ENCODE data around the gene TNN. TPM values are rescaled to one million over a fixed set of nuclear protein-coding genes. Genes with fewer than 3 reads are reported as not detected.

The TNN gene
- total RNA-seq, 1 donor from 2014 or later: 0.25 TPM

DNA sequence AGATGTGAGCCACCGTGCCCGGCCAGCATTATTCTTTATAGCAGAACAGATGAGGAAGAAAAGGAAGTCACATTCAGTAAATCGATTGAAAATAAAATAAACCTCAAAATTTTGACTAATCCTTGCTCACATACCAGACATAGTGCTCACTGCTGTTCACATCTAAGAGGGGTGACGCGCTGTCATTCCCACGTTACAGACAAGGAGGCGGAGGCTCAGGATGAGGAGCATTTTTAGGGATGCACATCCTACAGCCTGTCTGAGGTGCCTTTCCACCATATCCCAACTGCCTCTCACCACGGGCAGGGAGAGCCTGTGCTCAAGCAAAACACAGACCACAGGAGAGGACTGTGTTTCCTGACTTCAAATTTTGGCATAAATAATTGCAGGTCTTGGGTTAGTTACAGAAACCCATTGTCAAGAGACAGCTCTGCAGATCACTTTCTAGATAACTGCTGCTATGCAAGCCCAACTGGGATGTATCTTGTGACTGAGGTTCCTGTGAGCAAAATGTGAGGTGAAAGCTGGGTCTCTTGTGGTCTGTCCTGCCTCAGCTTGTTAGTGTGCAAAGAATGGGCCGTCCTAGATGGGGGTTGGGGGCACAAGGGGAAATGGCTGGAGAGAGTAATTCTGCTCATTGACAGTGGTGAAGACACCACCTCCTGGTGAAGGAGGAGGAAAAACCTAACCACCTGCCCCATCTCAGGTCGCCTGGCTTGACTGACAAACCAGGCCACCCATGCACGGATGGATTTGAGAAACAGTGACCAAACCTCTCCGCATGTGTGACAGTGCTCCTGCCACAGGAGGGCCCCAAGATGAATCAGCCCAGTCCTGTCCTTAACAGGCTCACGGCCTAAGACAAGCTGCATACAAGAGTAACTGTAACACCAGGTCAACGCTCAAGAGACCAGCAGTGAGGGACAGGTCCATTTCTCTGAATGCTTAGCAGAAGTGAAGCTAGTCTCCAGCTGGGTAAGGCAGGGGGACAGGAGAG is 8.2 kb downstream of the TNN start:
- DNase-seq (ENCODE audit: low spot score): no peak
- H3K27ac Mint-ChIP-seq (ENCODE audit: unreplicated experiment): no peak overlapping the region
- H3K27me3 Mint-ChIP-seq (ENCODE audit: low read depth): no peaks in the 10 kb centered on the region
- no peak for TF ChIP-seq CTCF (IDR thresholded peaks at IDR 0.05)
- no peaks in the 10 kb centered on the region for H3K36me3 Mint-ChIP-seq (ENCODE audit: low read depth)
- H3K9me3 Mint-ChIP-seq (ENCODE audit: low read depth): no peaks in the 10 kb centered on the region
- H3K4me3 Mint-ChIP-seq (ENCODE audit: unreplicated experiment): no peak overlapping the region
- peaks cover 27% of the 10 kb centered on the region for H3K4me1 Mint-ChIP-seq (ENCODE audit: low read depth)

DNA sequence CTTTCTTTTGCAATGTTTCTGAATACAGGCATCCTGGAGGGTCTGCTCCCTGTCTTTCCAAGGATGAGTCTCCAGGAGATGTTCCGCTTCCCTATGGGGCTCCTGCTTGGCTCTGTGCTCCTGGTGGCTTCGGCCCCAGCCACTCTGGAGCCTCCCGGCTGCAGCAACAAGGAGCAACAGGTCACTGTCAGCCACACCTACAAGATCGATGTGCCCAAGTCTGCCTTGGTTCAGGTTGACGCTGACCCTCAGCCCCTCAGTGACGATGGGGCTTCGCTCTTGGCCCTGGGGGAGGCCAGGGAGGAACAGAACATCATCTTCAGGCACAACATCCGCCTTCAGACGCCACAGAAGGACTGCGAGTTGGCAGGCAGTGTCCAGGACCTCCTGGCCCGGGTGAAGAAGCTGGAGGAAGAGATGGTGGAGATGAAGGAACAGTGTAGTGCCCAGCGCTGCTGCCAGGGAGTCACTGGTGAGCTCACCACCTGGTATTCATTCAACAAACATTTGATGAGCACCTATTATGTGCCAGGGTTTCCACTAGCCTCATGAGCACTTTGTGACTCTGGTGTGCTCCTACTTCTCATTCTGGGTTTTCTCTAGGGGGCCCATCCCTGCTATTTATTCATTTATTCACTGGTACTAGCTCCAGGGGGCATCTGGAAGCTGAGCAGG is 9.9 kb downstream of the TNN start:
- Mint-ChIP-seq H3K27ac (ENCODE audit: unreplicated experiment) (no peak overlapping the region), H3K4me3 (ENCODE audit: unreplicated experiment) (no peak overlapping the region), H3K27me3 (ENCODE audit: low read depth) (peaks cover 2% of the 10 kb centered on the region), H3K4me1 (ENCODE audit: low read depth) (peaks cover 17% of the 10 kb centered on the region), H3K9me3 (ENCODE audit: low read depth) (no peaks in the 10 kb centered on the region), H3K36me3 (ENCODE audit: low read depth) (no peaks in the 10 kb centered on the region)
- TF ChIP-seq CTCF (IDR thresholded peaks at IDR 0.05): no peak
- no peak for DNase-seq (ENCODE audit: low spot score)

- Mint-ChIP-seq H3K36me3 (ENCODE audit: low read depth) (no peaks in the 10 kb centered on the region), H3K4me1 (ENCODE audit: low read depth) (peaks cover 7% of the 10 kb centered on the region)
- no peak for TF ChIP-seq CTCF (IDR thresholded peaks at IDR 0.05)
These were observed 11.0 kb downstream of the TNN start for GRCh38 chr1:175078629-175079028.

DNA sequence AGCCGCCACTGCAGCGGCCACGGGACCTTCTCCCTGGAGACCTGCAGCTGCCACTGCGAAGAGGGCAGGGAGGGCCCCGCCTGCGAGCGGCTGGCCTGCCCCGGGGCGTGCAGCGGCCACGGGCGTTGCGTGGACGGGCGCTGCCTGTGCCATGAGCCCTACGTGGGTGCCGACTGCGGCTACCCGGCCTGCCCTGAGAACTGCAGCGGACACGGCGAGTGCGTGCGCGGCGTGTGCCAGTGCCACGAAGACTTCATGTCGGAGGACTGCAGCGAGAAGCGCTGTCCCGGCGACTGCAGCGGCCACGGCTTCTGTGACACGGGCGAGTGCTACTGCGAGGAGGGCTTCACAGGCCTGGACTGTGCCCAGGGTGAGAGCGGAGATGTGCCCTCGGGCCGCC is 11.7 kb downstream of the TNN start:
- Mint-ChIP-seq H3K4me1 (ENCODE audit: low read depth) (peaks cover 7% of the 10 kb centered on the region), H3K9me3 (ENCODE audit: low read depth) (no peaks in the 10 kb centered on the region), H3K36me3 (ENCODE audit: low read depth) (no peaks in the 10 kb centered on the region), H3K4me3 (ENCODE audit: unreplicated experiment) (no peak overlapping the region), H3K27me3 (ENCODE audit: low read depth) (peaks cover 6% of the 10 kb centered on the region), H3K27ac (ENCODE audit: unreplicated experiment) (no peak overlapping the region)
- TF ChIP-seq CTCF (IDR thresholded peaks at IDR 0.05): no peak
- DNase-seq (ENCODE audit: low spot score): no peak

More at GRCh38 chr1:175078629-175079028, 11.0 kb downstream of the TNN start:
- Mint-ChIP-seq H3K27ac (ENCODE audit: unreplicated experiment) (no peak overlapping the region), H3K27me3 (ENCODE audit: low read depth) (peaks cover 5% of the 10 kb centered on the region), H3K4me3 (ENCODE audit: unreplicated experiment) (no peak overlapping the region), H3K9me3 (ENCODE audit: low read depth) (no peaks in the 10 kb centered on the region)
- no peak for DNase-seq (ENCODE audit: low spot score)

GRCh38 chr1:175080030-175080429 is 12.4 kb downstream of the TNN start:
- Mint-ChIP-seq H3K36me3 (ENCODE audit: low read depth) (no peaks in the 10 kb centered on the region), H3K4me1 (ENCODE audit: low read depth) (peaks cover 7% of the 10 kb centered on the region), H3K27me3 (ENCODE audit: low read depth) (peaks cover 6% of the 10 kb centered on the region), H3K9me3 (ENCODE audit: low read depth) (no peaks in the 10 kb centered on the region), H3K27ac (ENCODE audit: unreplicated experiment) (no peak overlapping the region), H3K4me3 (ENCODE audit: unreplicated experiment) (no peak overlapping the region)
- DNase-seq (ENCODE audit: low spot score): no peak
- TF ChIP-seq CTCF (IDR thresholded peaks at IDR 0.05): no peak
